Measurements from ENCODE around the gene GFOD1. TPM values are rescaled to one million over a fixed set of nuclear protein-coding genes. Genes with fewer than 3 reads are reported as not detected.

Gene GFOD1
- total and polyA plus RNA-seq, 10 of the 15 experiments (the other 5 are each of a cell fraction or from before 2014, with no cell fraction given) = 6.5 to 41.4 (median 16.0) TPM

DNA sequence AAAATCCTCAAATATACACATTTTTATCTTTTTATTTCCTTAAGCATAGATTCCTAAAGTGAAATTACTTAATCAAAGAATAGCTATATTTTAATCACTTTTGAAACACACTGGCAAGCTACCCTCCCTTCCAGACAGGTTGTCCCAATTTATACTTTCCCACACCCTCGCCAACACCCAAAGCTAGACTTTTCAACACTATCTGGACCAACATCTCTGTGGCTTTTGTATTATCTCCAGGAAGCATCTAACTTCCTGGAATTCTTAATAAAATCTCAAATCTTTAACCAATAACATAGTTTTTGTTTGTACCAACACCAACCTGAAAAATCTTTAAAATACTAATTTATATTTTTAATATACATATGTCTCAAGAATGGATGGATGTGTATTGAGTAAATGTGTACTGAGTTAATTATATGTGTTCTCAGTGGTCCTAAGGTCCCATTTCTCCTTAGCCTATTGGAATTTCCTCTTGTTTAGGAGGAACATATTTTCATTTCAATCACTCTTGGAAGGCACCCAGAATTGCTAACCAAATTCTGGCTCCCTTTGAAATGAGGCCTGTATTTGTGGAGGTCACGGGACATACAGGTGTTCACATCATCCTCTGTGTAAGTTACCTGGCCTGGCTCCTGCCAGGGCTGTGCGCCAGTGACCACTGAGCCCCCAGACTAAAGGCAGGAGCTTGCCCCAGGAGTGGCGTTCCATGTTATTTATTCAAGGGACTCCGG, 17.4 kb upstream of the GFOD1 start:
- ChIA-PET CTCF (interaction anchor here (0.7 kb wide), 1 partner anchor 613 kb away, joined by 3 read pairs; no protein-coding TSS in a partner anchor), SMC1A (ENCODE audit: uncharacterized antibody, unreplicated experiment) (interaction anchor here (0.8 to 1.2 kb wide), 5 partner anchors 23 to 167 kb away, joined by 3 to 6 read pairs (median 3); no protein-coding TSS in a partner anchor), POLR2A (no interaction called here), RAD21 (ENCODE audit: unreplicated experiment) (no interaction called here)
- no peak overlapping the region for H3K4me3 ChIP-seq
- H3K79me2 ChIP-seq (ENCODE audit: control insufficient read depth, insufficient read depth, low read length) = no peaks in the 10 kb centered on the region
- no peaks in the 10 kb centered on the region for H3K27me3 ChIP-seq (replicated peaks in 1 of 2; ENCODE audit: control insufficient read depth in 2 of 2, insufficient read depth in 2 of 2, low read length in 1 of 2)
- no peak for FAIRE-seq
- H3K4me1 ChIP-seq (ENCODE audit: control insufficient read depth, insufficient read depth, low read length) = no peaks in the 10 kb centered on the region
- H2AFZ ChIP-seq (ENCODE audit: control insufficient read depth, low read depth, low read length) = no peak overlapping the region
- no peaks in the 10 kb centered on the region for H3K9me3 ChIP-seq (replicated peaks; ENCODE audit: control insufficient read depth, insufficient read depth, low read length)
- in situ Hi-C loops (cut with MboI) = no loop called here
- TF ChIP-seq CEBPB (IDR thresholded peaks at IDR 0.05; ENCODE audit: borderline replicate concordance in 1 of 2, low read depth in 2 of 2, low read length in 2 of 2) (no peak), POU2F2 (IDR thresholded peaks at IDR 0.05; ENCODE audit: borderline replicate concordance, low read depth, low read length) (no peak), CHD4 (IDR thresholded peaks at IDR 0.05) (no peak)
- TF ChIP-seq, protein P1, sequence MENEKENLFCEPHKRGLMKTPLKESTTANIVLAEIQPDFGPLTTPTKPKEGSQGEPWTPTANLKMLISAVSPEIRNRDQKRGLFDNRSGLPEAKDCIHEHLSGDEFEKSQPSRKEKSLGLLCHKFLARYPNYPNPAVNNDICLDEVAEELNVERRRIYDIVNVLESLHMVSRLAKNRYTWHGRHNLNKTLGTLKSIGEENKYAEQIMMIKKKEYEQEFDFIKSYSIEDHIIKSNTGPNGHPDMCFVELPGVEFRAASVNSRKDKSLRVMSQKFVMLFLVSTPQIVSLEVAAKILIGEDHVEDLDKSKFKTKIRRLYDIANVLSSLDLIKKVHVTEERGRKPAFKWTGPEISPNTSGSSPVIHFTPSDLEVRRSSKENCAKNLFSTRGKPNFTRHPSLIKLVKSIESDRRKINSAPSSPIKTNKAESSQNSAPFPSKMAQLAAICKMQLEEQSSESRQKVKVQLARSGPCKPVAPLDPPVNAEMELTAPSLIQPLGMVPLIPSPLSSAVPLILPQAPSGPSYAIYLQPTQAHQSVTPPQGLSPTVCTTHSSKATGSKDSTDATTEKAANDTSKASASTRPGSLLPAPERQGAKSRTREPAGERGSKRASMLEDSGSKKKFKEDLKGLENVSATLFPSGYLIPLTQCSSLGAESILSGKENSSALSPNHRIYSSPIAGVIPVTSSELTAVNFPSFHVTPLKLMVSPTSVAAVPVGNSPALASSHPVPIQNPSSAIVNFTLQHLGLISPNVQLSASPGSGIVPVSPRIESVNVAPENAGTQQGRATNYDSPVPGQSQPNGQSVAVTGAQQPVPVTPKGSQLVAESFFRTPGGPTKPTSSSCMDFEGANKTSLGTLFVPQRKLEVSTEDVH (IDR thresholded peaks at IDR 0.05; ENCODE audit: low read depth, partially characterized antibody) = no peak
- no peak for DNase-seq (ENCODE audit: low read depth, low spot score)
- no peak overlapping the region for H3K9ac ChIP-seq (ENCODE audit: control insufficient read depth, insufficient read depth, low read length)
- H3K36me3 ChIP-seq (ENCODE audit: control insufficient read depth in 2 of 2, insufficient read depth in 2 of 2, low read length in 1 of 2) = no peaks in the 10 kb centered on the region
- 80% methylated on average over 5 of the region's 5 CpGs for WGBS (ENCODE audit: insufficient coverage, insufficient replicate concordance, low lambda C conversion rate, missing lambda C conversion rate)
- BruUV-seq (replicated peaks) = no TSS peak
- H4K20me1 ChIP-seq (ENCODE audit: control insufficient read depth, insufficient read depth) = no peaks in the 10 kb centered on the region
- intact Hi-C loops (cut with micrococcal nuclease; ENCODE audit: unreplicated experiment) = no loop called here
- H3K27ac ChIP-seq (ENCODE audit: control insufficient read depth, insufficient read depth) = no peak overlapping the region
- H3K4me2 ChIP-seq (ENCODE audit: control insufficient read depth, insufficient read depth) = no peak overlapping the region
- no peak for ATAC-seq

Measured in GM12878 (cell line).